Stimulated activated naive CD8-positive, alpha-beta T cell treated with anti-CD3 and anti-CD28 coated beads, Interleukin-15, amount 100 ng/mL, for 72 hours (primary cell): ENCODE measurements around the gene RAP2A.

Source experiments
- ATAC-seq: fragments of 150-1000 bp; cut with Tn5 transposase; 2 replicates; pipeline ENCODE4 v1.10.0; 2021; ENCODE audit warnings: mild to moderate bottlenecking, moderate library complexity
- DNase-seq, 2 donors: peaks; one replicate each; pipeline ENCODE4 v3.0.0; 2021 to 2022
- H3K27ac Mint-ChIP-seq, 2 donors: one replicate each; pipeline ENCODE4 v1.8.0; 2022; ENCODE audit warnings: mild to moderate bottlenecking in 2 of 2, mixed read lengths in 2 of 2, moderate library complexity in 2 of 2
- H3K27me3 Mint-ChIP-seq: one replicate; pipeline ENCODE4 v1.8.0; 2022; ENCODE audit warnings: mixed read lengths
- H3K4me1 Mint-ChIP-seq: one replicate; pipeline ENCODE4 v1.8.0; 2022; ENCODE audit warnings: mild to moderate bottlenecking, mixed read lengths
- H3K4me3 Mint-ChIP-seq, 2 donors: one replicate each; pipeline ENCODE4 v1.8.0; 2022; ENCODE audit warnings: mild to moderate bottlenecking in 2 of 2, mixed read lengths in 2 of 2, moderate library complexity in 1 of 2
- H3K9me3 Mint-ChIP-seq, 2 donors: one replicate each; pipeline ENCODE4 v1.8.0; 2022; ENCODE audit warnings: mixed read lengths in 2 of 2

The RAP2A gene

GRCh38 chr13:97433727-97434396, at the start of gene RAP2A:
TSS of gene RAP2A (plus strand) at chr13:97434169. CDS start at chr13:97434471, 302 bp downstream.
- H3K9me3 Mint-ChIP-seq = no peaks in the 10 kb centered on the region
- DNase-seq = peak; percentile 90 to 92
- H3K27ac Mint-ChIP-seq = peak within 1 kb of the TSS; percentile 99 to 100
- peak; percentile 72 for ATAC-seq
- H3K27me3 Mint-ChIP-seq = no peaks in the 10 kb centered on the region
- H3K4me1 Mint-ChIP-seq = peaks cover 27% of the 10 kb centered on the region
- H3K4me3 Mint-ChIP-seq = peak within 1 kb of the TSS; percentile 97 to 100

GRCh38 chr13:97384371-97384770, 49.6 kb upstream of the RAP2A start:
- Mint-ChIP-seq H3K9me3 (peaks cover 0 to 4% of the 10 kb centered on the region in 2 donors), H3K4me1 (peaks cover 36% of the 10 kb centered on the region), H3K4me3 (no peak overlapping the region), H3K27me3 (no peaks in the 10 kb centered on the region), H3K27ac (no peak overlapping the region)
- ATAC-seq (no peak), DNase-seq (no peak)

GRCh38 chr13:97385146-97385545, 48.8 kb upstream of the RAP2A start:
- H3K27ac Mint-ChIP-seq = no peak overlapping the region
- no peak for DNase-seq
- H3K9me3 Mint-ChIP-seq = peaks cover 0 to 4% of the 10 kb centered on the region in 2 donors
- ATAC-seq = no peak
- peaks cover 36% of the 10 kb centered on the region for H3K4me1 Mint-ChIP-seq
- no peaks in the 10 kb centered on the region for H3K27me3 Mint-ChIP-seq
- no peak overlapping the region for H3K4me3 Mint-ChIP-seq

- ATAC-seq = peak; percentile 36
- Mint-ChIP-seq H3K4me3 (no peak overlapping the region), H3K9me3 (peaks cover 0 to 4% of the 10 kb centered on the region in 2 donors), H3K27me3 (no peaks in the 10 kb centered on the region), H3K27ac (peak overlapping the region in 1 of 2 donors; percentile 46), H3K4me1 (peaks cover 36% of the 10 kb centered on the region)
- no peak for DNase-seq
Observed at GRCh38 chr13:97385854-97386253, 48.1 kb upstream of the RAP2A start.

- ATAC-seq (peak; percentile 99), DNase-seq (peak; percentile 28 to 67)
- no peaks in the 10 kb centered on the region for H3K27me3 Mint-ChIP-seq
- peaks cover 36% of the 10 kb centered on the region for H3K4me1 Mint-ChIP-seq
- peak overlapping the region; percentile 18 to 52 for H3K4me3 Mint-ChIP-seq
- H3K9me3 Mint-ChIP-seq = peaks cover 0 to 4% of the 10 kb centered on the region in 2 donors
- H3K27ac Mint-ChIP-seq = peak overlapping the region; percentile 23 to 73
Observed at GRCh38 chr13:97386801-97387484, 47.0 kb upstream of the RAP2A start.

GRCh38 chr13:97387485-97387839, 46.5 kb upstream of the RAP2A start:
- no peaks in the 10 kb centered on the region for H3K27me3 Mint-ChIP-seq
- peak overlapping the region; percentile 23 to 73 for H3K27ac Mint-ChIP-seq
- H3K4me3 Mint-ChIP-seq = peak overlapping the region; percentile 18 to 52
- H3K9me3 Mint-ChIP-seq = peaks cover 0 to 4% of the 10 kb centered on the region in 2 donors
- peak in 1 of 2 donors; percentile 12 for DNase-seq
- peaks cover 36% of the 10 kb centered on the region for H3K4me1 Mint-ChIP-seq
- peak; percentile 62 for ATAC-seq

GRCh38 chr13:97387890-97388289, 46.1 kb upstream of the RAP2A start:
- Mint-ChIP-seq H3K27ac (peak overlapping the region in 1 of 2 donors; percentile 73), H3K4me3 (no peak overlapping the region), H3K27me3 (no peaks in the 10 kb centered on the region), H3K9me3 (peaks cover 0 to 4% of the 10 kb centered on the region in 2 donors), H3K4me1 (peaks cover 36% of the 10 kb centered on the region)
- DNase-seq (no peak), ATAC-seq (no peak)

GRCh38 chr13:97388373-97388772, 45.6 kb upstream of the RAP2A start:
- no peaks in the 10 kb centered on the region for H3K27me3 Mint-ChIP-seq
- no peak for ATAC-seq
- peaks cover 0 to 4% of the 10 kb centered on the region in 2 donors for H3K9me3 Mint-ChIP-seq
- DNase-seq = no peak
- peak overlapping the region in 1 of 2 donors; percentile 78 for H3K27ac Mint-ChIP-seq
- H3K4me1 Mint-ChIP-seq = peaks cover 36% of the 10 kb centered on the region
- no peak overlapping the region for H3K4me3 Mint-ChIP-seq

GRCh38 chr13:97390941-97391600, 42.9 kb upstream of the RAP2A start:
- no peak for DNase-seq
- no peak overlapping the region for H3K4me3 Mint-ChIP-seq
- no peak overlapping the region for H3K27ac Mint-ChIP-seq
- no peak for ATAC-seq
- H3K27me3 Mint-ChIP-seq = no peaks in the 10 kb centered on the region
- peaks cover 26% of the 10 kb centered on the region for H3K4me1 Mint-ChIP-seq
- no peaks in the 10 kb centered on the region for H3K9me3 Mint-ChIP-seq

GRCh38 chr13:97392020-97392419, 41.9 kb upstream of the RAP2A start:
- no peak overlapping the region for H3K27ac Mint-ChIP-seq
- no peak overlapping the region for H3K4me3 Mint-ChIP-seq
- DNase-seq = no peak
- H3K4me1 Mint-ChIP-seq = peaks cover 16% of the 10 kb centered on the region
- no peak for ATAC-seq
- no peaks in the 10 kb centered on the region for H3K27me3 Mint-ChIP-seq
- H3K9me3 Mint-ChIP-seq = no peaks in the 10 kb centered on the region

GRCh38 chr13:97394542-97394941, 39.4 kb upstream of the RAP2A start:
- DNase-seq (no peak), ATAC-seq (no peak)
- Mint-ChIP-seq H3K4me3 (no peak overlapping the region), H3K9me3 (no peaks in the 10 kb centered on the region), H3K27ac (no peak overlapping the region), H3K27me3 (no peaks in the 10 kb centered on the region), H3K4me1 (no peaks in the 10 kb centered on the region)

- Mint-ChIP-seq H3K9me3 (no peaks in the 10 kb centered on the region), H3K27me3 (no peaks in the 10 kb centered on the region), H3K4me1 (no peaks in the 10 kb centered on the region), H3K4me3 (no peak overlapping the region), H3K27ac (no peak overlapping the region)
- ATAC-seq = no peak
- DNase-seq = no peak
Observed at GRCh38 chr13:97395447-97396136, 38.4 kb upstream of the RAP2A start.

- H3K4me3 Mint-ChIP-seq = no peak overlapping the region
- peaks cover 8 to 11% of the 10 kb centered on the region in 2 donors for H3K9me3 Mint-ChIP-seq
- DNase-seq (no peak), ATAC-seq (no peak)
- no peaks in the 10 kb centered on the region for H3K27me3 Mint-ChIP-seq
- H3K27ac Mint-ChIP-seq = no peak overlapping the region
- H3K4me1 Mint-ChIP-seq = no peaks in the 10 kb centered on the region
Observed at GRCh38 chr13:97397267-97397666, 36.7 kb upstream of the RAP2A start.

GRCh38 chr13:97401421-97401820, 32.5 kb upstream of the RAP2A start:
- Mint-ChIP-seq H3K27ac (no peak overlapping the region), H3K9me3 (peaks cover 8 to 14% of the 10 kb centered on the region in 2 donors), H3K4me1 (no peaks in the 10 kb centered on the region), H3K27me3 (peaks cover 8% of the 10 kb centered on the region), H3K4me3 (no peak overlapping the region)
- ATAC-seq = no peak
- no peak for DNase-seq

GRCh38 chr13:97403893-97404750, 29.8 kb upstream of the RAP2A start:
- H3K4me1 Mint-ChIP-seq = no peaks in the 10 kb centered on the region
- H3K9me3 Mint-ChIP-seq = peaks cover 8 to 14% of the 10 kb centered on the region in 2 donors
- H3K4me3 Mint-ChIP-seq = no peak overlapping the region
- H3K27ac Mint-ChIP-seq = no peak overlapping the region
- H3K27me3 Mint-ChIP-seq = peaks cover 8% of the 10 kb centered on the region
- DNase-seq (no peak), ATAC-seq (no peak)
